Common myeloid progenitor, CD34-positive (primary cell): Measurements from ENCODE around the gene FOXP1.

Source experiments
- CTCF ChIA-PET: fragments of 350-600 bp; sonication (Branson Sonifier 250); formaldehyde crosslinking; loops from one replicate; lab custom pipeline; 2021; ENCODE audit warnings: antibody characterized with exemption; lab: Charles Lee
- POLR2A ChIA-PET: fragments of 350-600 bp; sonication (Branson Sonifier 250); formaldehyde crosslinking; loops from one replicate; lab custom pipeline; 2021; ENCODE audit warnings: antibody characterized with exemption; lab: Charles Lee
- DNase-seq, 3 donors: peaks; one replicate each; pipeline versions ENCODE4 v3.0.0 to v3.0.0-alpha.2; 2013
- H3K27ac ChIP-seq, 2 experiments: 1 replicate in 1 of 2; 2 replicates in 1 of 2; pipeline ENCODE4 v1.7.0; 2013; ENCODE audit warnings: inconsistent platforms in 2 of 2, low read length in 2 of 2, mild to moderate bottlenecking in 2 of 2, low read depth in 1 of 2, moderate library complexity in 1 of 2; ENCODE audit not compliant: severe bottlenecking in 2 of 2, insufficient read depth in 1 of 2, poor library complexity in 1 of 2
- H3K27me3 ChIP-seq, 5 experiments: replicated peaks in 2 of 5; 1 replicate in 3 of 5; 2 replicates in 2 of 5; pipeline versions ENCODE4 v1.6.1 to v1.7.0; 2013; ENCODE audit warnings: low read length in 4 of 5, mild to moderate bottlenecking in 2 of 5, moderate library complexity in 2 of 5, inconsistent platforms in 1 of 5; ENCODE audit not compliant: insufficient read depth in 5 of 5, control insufficient read depth in 4 of 5
- H3K36me3 ChIP-seq, 4 experiments: 1 replicate in 2 of 4; 2 replicates in 2 of 4; pipeline versions ENCODE4 v1.6.1 to v1.7.0; 2013; ENCODE audit warnings: low read length in 3 of 4, control low read depth in 1 of 4, mild to moderate bottlenecking in 1 of 4; ENCODE audit not compliant: control insufficient read depth in 4 of 4, insufficient read depth in 4 of 4
- H3K4me1 ChIP-seq, 4 experiments: 1 replicate in 3 of 4; 2 replicates in 1 of 4; pipeline versions ENCODE4 v1.6.1 to v1.7.1; 2013; ENCODE audit warnings: low read length in 3 of 4, mild to moderate bottlenecking in 3 of 4, control low read depth in 1 of 4, inconsistent platforms in 1 of 4, moderate library complexity in 1 of 4; ENCODE audit not compliant: control insufficient read depth in 4 of 4, insufficient read depth in 4 of 4; ENCODE audit errors: control extremely low read depth in 1 of 4
- H3K4me3 ChIP-seq, 7 experiments: 1 replicate in 4 of 7; 2 replicates in 3 of 7; pipeline versions ENCODE4 v1.5.1 to v1.7.0; 2013; ENCODE audit warnings: mild to moderate bottlenecking in 7 of 7, low read length in 6 of 7, moderate library complexity in 6 of 7, inconsistent platforms in 2 of 7, low read depth in 2 of 7, control low read depth in 1 of 7; ENCODE audit not compliant: insufficient read depth in 4 of 7, control insufficient read depth in 1 of 7; ENCODE audit errors: extremely low read depth in 1 of 7
- H3K9me3 ChIP-seq, 5 experiments: 1 replicate in 4 of 5; 2 replicates in 1 of 5; pipeline versions ENCODE4 v1.6.1 to v1.7.1; 2013; ENCODE audit warnings: low read length in 4 of 5, mild to moderate bottlenecking in 2 of 5, inconsistent platforms in 1 of 5, low read depth in 1 of 5, moderate library complexity in 1 of 5; ENCODE audit not compliant: control insufficient read depth in 4 of 5, insufficient read depth in 2 of 5; ENCODE audit errors: control extremely low read depth in 1 of 5
- WGBS: methylation state at CpG from one replicate; pipeline ENCODE4 v1.1.5; 2013; ENCODE audit not compliant: insufficient coverage; 5-methylcytosine and 5-hydroxymethylcytosine counted together

FOXP1 gene

GRCh38 chr3:71579935-71580406, 3.6 kb downstream of the FOXP1 start:
- CTCF ChIA-PET: interaction anchor here (0.7 to 1.7 kb wide), 4 partner anchors 30 to 410 kb away, joined by 3 to 8 read pairs (median 4); no protein-coding TSS in a partner anchor
- WGBS: 3% methylated on average over 3 of the region's 4 CpGs
- Histone ChIP-seq H3K9me3 (no peaks in the 10 kb centered on the region), H3K4me3 (peak overlapping the region in 6 of 7 experiments; percentile 92 to 99 (median 96)), H3K4me1 (peaks cover 32 to 58% (median 50%) of the 10 kb centered on the region in 4 experiments), H3K27me3 (no peaks in the 10 kb centered on the region), H3K36me3 (peaks cover 0 to 6% (median under 1%) of the 10 kb centered on the region in 4 experiments), H3K27ac (peak overlapping the region; percentile 93 to 95)
- peak; percentile 72 to 91 (median 90) for DNase-seq
- POLR2A ChIA-PET: interaction anchor here (0.5 to 0.7 kb wide), 3 partner anchors 16 to 383 kb away, joined by 3 to 5 read pairs (median 3); no protein-coding TSS in a partner anchor

- H3K9me3 ChIP-seq: no peaks in the 10 kb centered on the region
- H3K36me3 ChIP-seq: peaks cover 0 to 10% (median 5%) of the 10 kb centered on the region in 4 experiments
- ChIA-PET CTCF (interaction anchor here (0.7 to 1.7 kb wide), 4 partner anchors 29 to 410 kb away, joined by 3 to 8 read pairs (median 4); no protein-coding TSS in a partner anchor), POLR2A (interaction anchor here (0.5 to 0.7 kb wide), 2 partner anchors 15 to 383 kb away, joined by 3 to 5 read pairs; no protein-coding TSS in a partner anchor)
- H3K27me3 ChIP-seq: no peaks in the 10 kb centered on the region
- H3K4me1 ChIP-seq: peaks cover 27 to 55% (median 47%) of the 10 kb centered on the region in 4 experiments
- DNase-seq: peak in 1 of 3 donors; percentile 28
- WGBS: 10% methylated on average over 2 of the region's 7 CpGs
- H3K4me3 ChIP-seq: peak overlapping the region in 6 of 7 experiments; percentile 92 to 99 (median 96)
- H3K27ac ChIP-seq: peak overlapping the region; percentile 64 to 95
Observed at GRCh38 chr3:71579326-71579934, 4.1 kb downstream of the FOXP1 start.

- POLR2A ChIA-PET: no interaction called here
- H3K27me3 ChIP-seq: no peaks in the 10 kb centered on the region
- peaks cover 30 to 59% (median 47%) of the 10 kb centered on the region in 4 experiments for H3K4me1 ChIP-seq
- CTCF ChIA-PET: no interaction called here
- H3K4me3 ChIP-seq: peak overlapping the region in 6 of 7 experiments; percentile 49 to 99 (median 96)
- peak overlapping the region; percentile 64 to 95 for H3K27ac ChIP-seq
- peak in 2 of 3 donors; percentile 54 to 64 for DNase-seq
- H3K9me3 ChIP-seq: no peaks in the 10 kb centered on the region
- H3K36me3 ChIP-seq: peaks cover 0 to 13% (median 5%) of the 10 kb centered on the region in 4 experiments
- WGBS: 0% methylated on average over 2 of the region's 6 CpGs
Observed at GRCh38 chr3:71578054-71578751, 5.3 kb downstream of the FOXP1 start.

GRCh38 chr3:71577011-71577410, 6.5 kb downstream of the FOXP1 start:
- ChIA-PET POLR2A (no interaction called here), CTCF (interaction anchor here (1.0 to 1.7 kb wide), 2 partner anchors 9 to 20 kb away, joined by 3 read pairs; no protein-coding TSS in a partner anchor)
- H3K4me3 ChIP-seq: peak overlapping the region in 6 of 7 experiments; percentile 69 to 99 (median 96)
- no peaks in the 10 kb centered on the region for H3K9me3 ChIP-seq
- peak overlapping the region; percentile 37 to 95 for H3K27ac ChIP-seq
- peaks cover 30 to 59% (median 47%) of the 10 kb centered on the region in 4 experiments for H3K4me1 ChIP-seq
- 0% methylated on average over 3 of the region's 5 CpGs for WGBS
- no peaks in the 10 kb centered on the region for H3K27me3 ChIP-seq
- peaks cover 1 to 13% (median 5%) of the 10 kb centered on the region in 4 experiments for H3K36me3 ChIP-seq
- DNase-seq: peak in 2 of 3 donors; percentile 49 to 60

GRCh38 chr3:71575433-71575832, 8.1 kb downstream of the FOXP1 start:
- H3K27ac ChIP-seq: peak overlapping the region; percentile 6 to 95
- WGBS: 100% methylated on average over 1 of the region's 2 CpGs
- H3K4me3 ChIP-seq: peak overlapping the region in 1 of 7 experiments; percentile 29
- ChIA-PET POLR2A (no interaction called here), CTCF (interaction anchor here (1.0 to 1.7 kb wide), 2 partner anchors 18 to 26 kb away, joined by 3 to 4 read pairs; no protein-coding TSS in a partner anchor)
- H3K4me1 ChIP-seq: peaks cover 30 to 55% (median 44%) of the 10 kb centered on the region in 4 experiments
- no peaks in the 10 kb centered on the region for H3K27me3 ChIP-seq
- no peaks in the 10 kb centered on the region for H3K9me3 ChIP-seq
- peaks cover 2 to 24% (median 9%) of the 10 kb centered on the region in 4 experiments for H3K36me3 ChIP-seq
- no peak for DNase-seq

GRCh38 chr3:71573181-71573580, 10.3 kb downstream of the FOXP1 start:
- WGBS: 93% methylated on average over 3 of the region's 5 CpGs
- CTCF ChIA-PET: interaction anchor here (1.4 kb wide), 1 partner anchor 28 kb away, joined by 3 read pairs; no protein-coding TSS in a partner anchor
- POLR2A ChIA-PET: no interaction called here
- no peak overlapping the region for H3K27ac ChIP-seq
- DNase-seq: no peak
- peaks cover 2 to 26% (median 16%) of the 10 kb centered on the region in 4 experiments for H3K36me3 ChIP-seq
- H3K27me3 ChIP-seq: no peaks in the 10 kb centered on the region
- H3K4me3 ChIP-seq: no peak overlapping the region
- H3K4me1 ChIP-seq: peaks cover 24 to 45% (median 25%) of the 10 kb centered on the region in 4 experiments
- no peaks in the 10 kb centered on the region for H3K9me3 ChIP-seq
